ENCODE results near the gene NDUFV1. TPM values are rescaled to one million over a fixed set of nuclear protein-coding genes. Genes with fewer than 3 reads are reported as not detected.
"Not testable (repeated sequence)": the region's sequence is repeated elsewhere in the genome, so short reads cannot be mapped to it uniquely, and the experiment has no call there.

The NDUFV1 gene
- total RNA-seq, 2 experiments from 2014 or later = 223 to 224 TPM

DNA sequence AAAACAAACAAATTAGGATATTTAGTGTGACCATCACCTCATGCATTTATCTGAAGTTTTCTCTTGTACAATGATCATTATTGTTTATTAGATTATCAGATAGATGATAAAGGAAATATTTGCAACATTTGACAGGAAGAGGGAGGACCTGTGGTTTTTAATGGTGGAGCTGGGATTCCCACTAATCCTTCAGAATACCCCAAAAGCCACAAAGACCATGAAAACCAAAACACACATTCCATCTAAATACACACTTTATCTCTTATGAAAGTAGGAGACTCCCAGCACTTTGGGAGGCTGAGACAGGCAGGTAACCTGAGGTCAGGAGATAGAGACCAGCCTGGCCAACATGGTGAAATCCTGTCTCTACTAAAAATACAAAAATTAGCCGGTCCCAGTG lies 7.6 kb upstream of the NDUFV1 start:
- no peaks in the 10 kb centered on the region for H3K4me1 ChIP-seq (ENCODE audit: insufficient read depth, low read length)
- H3K9me3 ChIP-seq (ENCODE audit: control insufficient read depth in 1 of 2, insufficient read depth in 1 of 2, low read length in 2 of 2) = no peaks in the 10 kb centered on the region
- no peaks in the 10 kb centered on the region for H3K36me3 ChIP-seq (ENCODE audit: insufficient read depth, low read length)
- CTCF ChIA-PET = no interaction called here
- intact Hi-C loops (cut with DNase I, micrococcal nuclease) = no loop called here
- Mint-ChIP-seq H3K36me3 (ENCODE audit: low read depth) (no peaks in the 10 kb centered on the region), H3K27ac (no peak overlapping the region), H3K27me3 (peaks cover 32% of the 10 kb centered on the region), H3K4me1 (ENCODE audit: low read depth) (no peaks in the 10 kb centered on the region), H3K4me3 (no peak overlapping the region), H3K9me3 (no peaks in the 10 kb centered on the region)
- peaks cover 4 to 26% of the 10 kb centered on the region in 2 experiments for H3K27me3 ChIP-seq (ENCODE audit: control insufficient read depth in 1 of 2, insufficient read depth in 2 of 2, low read length in 2 of 2)
- DNase-seq (no peak), ATAC-seq (ENCODE audit: poor library complexity) (no peak)
- TF ChIP-seq, protein P1, sequence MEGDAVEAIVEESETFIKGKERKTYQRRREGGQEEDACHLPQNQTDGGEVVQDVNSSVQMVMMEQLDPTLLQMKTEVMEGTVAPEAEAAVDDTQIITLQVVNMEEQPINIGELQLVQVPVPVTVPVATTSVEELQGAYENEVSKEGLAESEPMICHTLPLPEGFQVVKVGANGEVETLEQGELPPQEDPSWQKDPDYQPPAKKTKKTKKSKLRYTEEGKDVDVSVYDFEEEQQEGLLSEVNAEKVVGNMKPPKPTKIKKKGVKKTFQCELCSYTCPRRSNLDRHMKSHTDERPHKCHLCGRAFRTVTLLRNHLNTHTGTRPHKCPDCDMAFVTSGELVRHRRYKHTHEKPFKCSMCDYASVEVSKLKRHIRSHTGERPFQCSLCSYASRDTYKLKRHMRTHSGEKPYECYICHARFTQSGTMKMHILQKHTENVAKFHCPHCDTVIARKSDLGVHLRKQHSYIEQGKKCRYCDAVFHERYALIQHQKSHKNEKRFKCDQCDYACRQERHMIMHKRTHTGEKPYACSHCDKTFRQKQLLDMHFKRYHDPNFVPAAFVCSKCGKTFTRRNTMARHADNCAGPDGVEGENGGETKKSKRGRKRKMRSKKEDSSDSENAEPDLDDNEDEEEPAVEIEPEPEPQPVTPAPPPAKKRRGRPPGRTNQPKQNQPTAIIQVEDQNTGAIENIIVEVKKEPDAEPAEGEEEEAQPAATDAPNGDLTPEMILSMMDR (IDR thresholded peaks at IDR 0.05) = no peak
- POLR2A ChIA-PET = no interaction called here
- no peak overlapping the region for H3K4me3 ChIP-seq (ENCODE audit: low read length)
- H3K27ac ChIP-seq (ENCODE audit: low read depth in 1 of 2, low read length in 2 of 2) = no peak overlapping the region

DNA sequence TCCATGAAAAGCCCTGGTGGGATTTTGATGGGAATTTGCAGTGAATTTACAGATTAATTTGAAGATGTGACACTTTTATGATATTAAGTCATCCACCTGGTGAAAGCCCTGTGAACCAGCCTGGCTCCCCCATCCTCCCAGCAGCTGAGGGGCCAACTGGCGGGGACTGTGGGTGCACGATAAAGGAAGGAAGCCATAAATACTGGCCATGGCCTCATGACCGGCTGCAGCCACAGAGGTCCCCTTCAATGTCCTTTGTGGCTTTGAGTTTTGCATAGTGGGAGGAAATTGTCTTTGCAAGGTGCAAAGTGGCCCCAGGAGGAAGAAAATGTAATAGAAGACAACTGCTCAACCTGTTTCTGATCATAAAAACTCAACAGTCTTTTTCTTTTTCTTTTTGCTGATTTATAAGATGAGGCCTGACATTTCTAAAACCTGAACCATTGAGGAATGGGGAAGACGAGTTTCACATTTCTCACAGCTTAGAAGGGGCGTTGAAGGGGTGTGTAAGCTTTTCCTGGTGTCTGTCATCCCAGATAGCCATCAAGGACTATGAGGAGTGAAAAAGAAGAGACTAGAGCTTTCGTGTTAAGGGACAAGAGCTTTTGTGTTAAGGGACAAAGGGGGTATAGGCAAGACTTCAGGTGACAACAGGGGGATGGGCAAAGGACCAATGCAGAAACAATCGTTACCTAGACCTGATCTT lies 6.3 kb upstream of the NDUFV1 start:
- Histone ChIP-seq H3K36me3 (ENCODE audit: insufficient read depth, low read length) (no peaks in the 10 kb centered on the region), H3K27ac (ENCODE audit: low read depth in 1 of 2, low read length in 2 of 2) (no peak overlapping the region), H3K27me3 (ENCODE audit: control insufficient read depth in 1 of 2, insufficient read depth in 2 of 2, low read length in 2 of 2) (peaks cover 4 to 26% of the 10 kb centered on the region in 2 experiments), H3K4me1 (ENCODE audit: insufficient read depth, low read length) (no peaks in the 10 kb centered on the region), H3K9me3 (ENCODE audit: control insufficient read depth in 1 of 2, insufficient read depth in 1 of 2, low read length in 2 of 2) (no peaks in the 10 kb centered on the region), H3K4me3 (ENCODE audit: low read length) (no peak overlapping the region)
- no peaks in the 10 kb centered on the region for H3K9me3 Mint-ChIP-seq
- intact Hi-C loops (cut with DNase I, micrococcal nuclease) = loop anchor here in 1 of 2 experiments (10.0 kb wide), 1 partner anchor 206 kb away; the partner anchor contains the start of gene RAD9A
- no peak overlapping the region for H3K4me3 Mint-ChIP-seq
- TF ChIP-seq, protein P1 (IDR thresholded peaks at IDR 0.05) = no peak
- ATAC-seq (ENCODE audit: poor library complexity) (no peak), DNase-seq (no peak)
- peaks cover 32% of the 10 kb centered on the region for H3K27me3 Mint-ChIP-seq
- H3K4me1 Mint-ChIP-seq (ENCODE audit: low read depth) = peaks cover under 1% of the 10 kb centered on the region
- no peak overlapping the region for H3K27ac Mint-ChIP-seq
- POLR2A ChIA-PET = no interaction called here
- CTCF ChIA-PET = interaction anchor here (1.3 kb wide), 1 partner anchor 29 kb away, joined by 3 read pairs; the partner anchor contains the start of gene NUDT8
- H3K36me3 Mint-ChIP-seq (ENCODE audit: low read depth) = no peaks in the 10 kb centered on the region

DNA sequence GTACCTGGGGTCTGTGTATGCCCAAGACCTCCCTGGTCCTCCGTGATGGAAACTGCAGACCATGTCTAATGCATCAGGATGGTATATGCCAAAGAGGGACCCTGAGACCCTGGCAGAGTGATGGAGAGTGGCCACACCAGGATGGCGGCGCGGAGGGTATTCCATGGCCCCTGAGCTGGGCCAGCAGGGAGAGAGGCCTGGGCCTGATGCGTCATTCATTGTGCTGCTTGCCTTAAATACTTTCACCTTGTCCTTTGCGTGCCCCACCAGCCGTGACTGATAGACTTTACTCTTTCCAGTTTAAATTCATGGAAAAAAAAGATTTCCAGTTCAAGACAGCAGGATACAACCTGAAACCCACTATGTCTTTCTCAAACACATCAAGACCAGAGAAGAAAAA lies 5.6 kb upstream of the NDUFV1 start:
- no peak overlapping the region for H3K27ac ChIP-seq (ENCODE audit: low read depth in 1 of 2, low read length in 2 of 2)
- no peak overlapping the region for H3K4me3 ChIP-seq (ENCODE audit: low read length)
- peaks cover 4 to 26% of the 10 kb centered on the region in 2 experiments for H3K27me3 ChIP-seq (ENCODE audit: control insufficient read depth in 1 of 2, insufficient read depth in 2 of 2, low read length in 2 of 2)
- ChIA-PET POLR2A (no interaction called here), CTCF (interaction anchor here (1.3 kb wide), 1 partner anchor 29 kb away, joined by 3 read pairs; the partner anchor contains the start of gene NUDT8)
- intact Hi-C loops (cut with DNase I, micrococcal nuclease) = loop anchor here in 1 of 2 experiments (10.0 kb wide), 1 partner anchor 206 kb away; the partner anchor contains the start of gene RAD9A
- Mint-ChIP-seq H3K4me3 (no peak overlapping the region), H3K9me3 (no peaks in the 10 kb centered on the region), H3K27ac (no peak overlapping the region), H3K27me3 (peaks cover 32% of the 10 kb centered on the region), H3K4me1 (ENCODE audit: low read depth) (peaks cover 5% of the 10 kb centered on the region), H3K36me3 (ENCODE audit: low read depth) (no peaks in the 10 kb centered on the region)
- ATAC-seq (ENCODE audit: poor library complexity) (no peak), DNase-seq (no peak)
- H3K9me3 ChIP-seq (ENCODE audit: control insufficient read depth in 1 of 2, insufficient read depth in 1 of 2, low read length in 2 of 2) = no peaks in the 10 kb centered on the region
- H3K4me1 ChIP-seq (ENCODE audit: insufficient read depth, low read length) = peaks cover 2% of the 10 kb centered on the region
- TF ChIP-seq, protein P1 (IDR thresholded peaks at IDR 0.05) = no peak
- no peaks in the 10 kb centered on the region for H3K36me3 ChIP-seq (ENCODE audit: insufficient read depth, low read length)

DNA sequence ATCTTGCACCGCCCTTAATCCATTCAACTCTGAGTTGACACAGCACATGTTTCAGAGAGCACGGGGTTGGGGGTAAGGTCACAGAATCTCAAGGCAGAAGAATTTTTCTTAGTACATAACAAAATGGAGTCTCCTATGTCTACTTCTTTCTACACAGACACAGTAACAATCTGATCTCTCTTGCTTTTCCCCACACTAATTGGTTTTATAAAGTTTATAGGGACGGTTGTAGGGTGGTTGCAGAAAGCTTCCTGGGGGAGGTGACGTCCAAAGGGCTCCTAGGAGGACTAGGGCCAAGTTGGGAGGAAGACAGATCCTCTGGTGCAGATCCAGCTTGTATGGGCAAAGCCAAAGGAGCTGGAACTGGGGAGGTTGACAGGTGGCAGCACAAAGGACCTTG lies 2.6 kb upstream of the NDUFV1 start:
- intact Hi-C loops (cut with DNase I, micrococcal nuclease) = loop anchor here in 1 of 2 experiments (10.0 kb wide), 1 partner anchor 209 kb away; the partner anchor contains the start of gene RAD9A
- Histone ChIP-seq H3K27me3 (ENCODE audit: control insufficient read depth in 1 of 2, insufficient read depth in 2 of 2, low read length in 2 of 2) (peaks cover 4 to 20% of the 10 kb centered on the region in 2 experiments), H3K4me1 (ENCODE audit: insufficient read depth, low read length) (peaks cover 23% of the 10 kb centered on the region)
- DNase-seq; H3K27ac Mint-ChIP-seq; H3K4me3 ChIP-seq (ENCODE audit: low read length); H3K27ac ChIP-seq (ENCODE audit: low read depth in 1 of 2, low read length in 2 of 2); H3K4me1 Mint-ChIP-seq (ENCODE audit: low read depth); H3K9me3 ChIP-seq (ENCODE audit: control insufficient read depth in 1 of 2, insufficient read depth in 1 of 2, low read length in 2 of 2); H3K36me3 ChIP-seq (ENCODE audit: insufficient read depth, low read length); ATAC-seq (ENCODE audit: poor library complexity); POLR2A ChIA-PET; CTCF ChIA-PET; H3K9me3 Mint-ChIP-seq: not testable (repeated sequence)
- Mint-ChIP-seq H3K27me3 (peaks cover 32% of the 10 kb centered on the region), H3K36me3 (ENCODE audit: low read depth) (peaks cover 13% of the 10 kb centered on the region), H3K4me3 (peak overlapping the region; percentile 61)

Measured in CD4-positive, alpha-beta T cell (primary cell).